ENCODE measurements around the gene KREMEN2. TPM values are rescaled to one million over a fixed set of nuclear protein-coding genes. Genes with fewer than 3 reads are reported as not detected.
"Not testable (repeated sequence)": the region's sequence is repeated elsewhere in the genome, so short reads cannot be mapped to it uniquely, and the experiment has no call there.

Gene KREMEN2
- total RNA-seq, 2 donors from 2014 or later = 5.0 to 8.4 TPM

DNA sequence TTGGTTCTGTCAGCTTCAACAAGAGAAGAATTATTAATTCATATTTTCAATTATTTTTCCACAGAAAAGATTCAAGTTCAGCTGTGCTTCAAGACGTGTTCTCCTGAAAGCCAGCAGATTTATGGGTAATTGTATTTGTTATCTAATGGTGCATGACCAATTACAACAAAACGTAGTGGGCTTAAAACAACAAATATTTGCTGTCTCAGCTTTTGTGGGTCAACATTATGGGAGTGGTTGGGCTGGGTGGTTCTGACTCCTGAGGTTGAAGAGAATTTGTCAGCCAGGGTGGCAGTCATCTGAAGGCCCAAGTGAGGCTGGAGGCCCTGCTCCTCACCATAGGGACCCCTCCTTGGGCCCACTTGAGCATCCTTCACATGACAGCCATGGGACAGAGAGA is 24.1 kb upstream of the KREMEN2 start:
- DNase-seq = no peak
- H3K36me3 ChIP-seq (ENCODE audit: control insufficient read depth, insufficient read depth, low read length) = peaks cover 32% of the 10 kb centered on the region
- H3K27me3 ChIP-seq (ENCODE audit: control insufficient read depth, insufficient read depth, low read length, poor library complexity, severe bottlenecking) = no peaks in the 10 kb centered on the region
- Mint-ChIP-seq H3K27me3 (ENCODE audit: insufficient read depth) (no peaks in the 10 kb centered on the region), H3K36me3 (ENCODE audit: low read depth) (peaks cover 50% of the 10 kb centered on the region), H3K4me1 (no peaks in the 10 kb centered on the region), H3K9me3 (no peaks in the 10 kb centered on the region), H3K4me3 (no peak overlapping the region), H3K27ac (no peak overlapping the region)
- no peak for TF ChIP-seq CTCF (conservative IDR thresholded peaks at IDR 0.05)
- H3K4me1 ChIP-seq (ENCODE audit: control insufficient read depth, insufficient read depth, low read length) = no peaks in the 10 kb centered on the region
- H3K9me3 ChIP-seq (ENCODE audit: control insufficient read depth, low read length) = no peaks in the 10 kb centered on the region
- no peak overlapping the region for H3K9ac ChIP-seq (ENCODE audit: extremely low read depth, low read length, poor library complexity, severe bottlenecking)
- WGBS, 2 experiments (ENCODE audit: insufficient coverage in 1 of 2, insufficient read length in 1 of 2) = 80 to 100% methylated on average over 1 to 2 of the region's 2 CpGs
- H3K27ac ChIP-seq (ENCODE audit: low read depth, low read length) = no peak overlapping the region
- H3K4me3 ChIP-seq (ENCODE audit: low read length) = no peak overlapping the region

- no peak for TF ChIP-seq CTCF (conservative IDR thresholded peaks at IDR 0.05)
- Histone ChIP-seq H3K9me3 (ENCODE audit: control insufficient read depth, low read length) (no peaks in the 10 kb centered on the region), H3K27ac (ENCODE audit: low read depth, low read length) (no peak overlapping the region), H3K4me1 (ENCODE audit: control insufficient read depth, insufficient read depth, low read length) (no peaks in the 10 kb centered on the region), H3K36me3 (ENCODE audit: control insufficient read depth, insufficient read depth, low read length) (peaks cover 36% of the 10 kb centered on the region), H3K4me3 (ENCODE audit: low read length) (no peak overlapping the region), H3K27me3 (ENCODE audit: control insufficient read depth, insufficient read depth, low read length, poor library complexity, severe bottlenecking) (no peaks in the 10 kb centered on the region), H3K9ac (ENCODE audit: extremely low read depth, low read length, poor library complexity, severe bottlenecking) (no peak overlapping the region)
- H3K36me3 Mint-ChIP-seq (ENCODE audit: low read depth) = peaks cover 53% of the 10 kb centered on the region
- no peak overlapping the region for H3K4me3 Mint-ChIP-seq
- peaks cover 7% of the 10 kb centered on the region for H3K9me3 Mint-ChIP-seq
- no peak for DNase-seq
- no peaks in the 10 kb centered on the region for H3K4me1 Mint-ChIP-seq
- WGBS, 2 experiments (ENCODE audit: insufficient coverage in 1 of 2, insufficient read length in 1 of 2) = 94 to 96% methylated on average over 4 of the region's 4 CpGs
- no peaks in the 10 kb centered on the region for H3K27me3 Mint-ChIP-seq (ENCODE audit: insufficient read depth)
- no peak overlapping the region for H3K27ac Mint-ChIP-seq
Measured at GRCh38 chr16:2942045-2942444, 22.0 kb upstream of the KREMEN2 start.

- not testable (repeated sequence) for H3K27ac ChIP-seq (ENCODE audit: low read depth, low read length); H3K27ac Mint-ChIP-seq; H3K9ac ChIP-seq (ENCODE audit: extremely low read depth, low read length, poor library complexity, severe bottlenecking); H3K27me3 Mint-ChIP-seq (ENCODE audit: insufficient read depth); H3K4me1 ChIP-seq (ENCODE audit: control insufficient read depth, insufficient read depth, low read length); H3K9me3 ChIP-seq (ENCODE audit: control insufficient read depth, low read length); H3K4me1 Mint-ChIP-seq; DNase-seq; H3K4me3 ChIP-seq (ENCODE audit: low read length); H3K4me3 Mint-ChIP-seq; H3K27me3 ChIP-seq (ENCODE audit: control insufficient read depth, insufficient read depth, low read length, poor library complexity, severe bottlenecking); H3K9me3 Mint-ChIP-seq
- peaks cover 37% of the 10 kb centered on the region for H3K36me3 ChIP-seq (ENCODE audit: control insufficient read depth, insufficient read depth, low read length)
- 84 to 86% methylated on average over 10 to 12 of the region's 12 CpGs for WGBS, 2 experiments (ENCODE audit: insufficient coverage in 1 of 2, insufficient read length in 1 of 2)
- peaks cover 53% of the 10 kb centered on the region for H3K36me3 Mint-ChIP-seq (ENCODE audit: low read depth)
Measured at GRCh38 chr16:2943716-2944115, 20.4 kb upstream of the KREMEN2 start.

DNA sequence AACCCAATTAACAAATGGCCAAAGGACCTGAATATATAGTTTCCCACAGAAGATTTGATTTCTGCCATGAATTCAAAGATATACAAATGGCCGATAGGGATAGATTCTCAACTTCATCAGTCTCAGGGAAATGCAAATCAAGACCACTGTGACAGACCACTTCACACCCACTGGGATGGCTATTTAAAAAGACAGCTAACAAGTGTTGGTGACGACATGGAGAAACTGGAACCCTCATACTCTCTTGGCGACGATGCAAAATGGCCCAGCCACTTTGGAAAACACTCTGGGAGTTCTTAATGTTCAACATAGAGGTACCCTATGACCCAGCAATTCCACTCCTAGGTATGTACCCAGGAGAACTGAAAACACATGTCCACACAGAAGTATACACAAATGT is 17.4 kb upstream of the KREMEN2 start:
- Mint-ChIP-seq H3K27ac (no peak overlapping the region), H3K4me1 (no peaks in the 10 kb centered on the region), H3K27me3 (ENCODE audit: insufficient read depth) (no peaks in the 10 kb centered on the region), H3K36me3 (ENCODE audit: low read depth) (peaks cover 32% of the 10 kb centered on the region), H3K4me3 (no peak overlapping the region), H3K9me3 (peaks cover 9% of the 10 kb centered on the region)
- no peak for TF ChIP-seq CTCF (conservative IDR thresholded peaks at IDR 0.05)
- H3K27me3 ChIP-seq (ENCODE audit: control insufficient read depth, insufficient read depth, low read length, poor library complexity, severe bottlenecking) = no peaks in the 10 kb centered on the region
- H3K27ac ChIP-seq (ENCODE audit: low read depth, low read length) = no peak overlapping the region
- no peak for DNase-seq
- H3K9me3 ChIP-seq (ENCODE audit: control insufficient read depth, low read length) = no peaks in the 10 kb centered on the region
- H3K4me1 ChIP-seq (ENCODE audit: control insufficient read depth, insufficient read depth, low read length) = no peaks in the 10 kb centered on the region
- no peak overlapping the region for H3K9ac ChIP-seq (ENCODE audit: extremely low read depth, low read length, poor library complexity, severe bottlenecking)
- no peak overlapping the region for H3K4me3 ChIP-seq (ENCODE audit: low read length)
- WGBS, 2 experiments (ENCODE audit: insufficient coverage in 1 of 2, insufficient read length in 1 of 2) = 91 to 92% methylated on average over 4 of the region's 4 CpGs
- peaks cover 8% of the 10 kb centered on the region for H3K36me3 ChIP-seq (ENCODE audit: control insufficient read depth, insufficient read depth, low read length)
